K562 (cell line): Measurements from ENCODE around the gene DSC1. TPM values are rescaled to one million over a fixed set of nuclear protein-coding genes. Genes with fewer than 3 reads are reported as not detected.

Experiments used
- ATF7 ChIP-seq: fragments of 450-650 bp; IDR thresholded peaks from 2 replicates; pipeline ENCODE4 v1.7.1; 2014; ENCODE audit warnings: mild to moderate bottlenecking, moderate library complexity
- BDP1 ChIP-seq: IDR thresholded peaks from 3 replicates; pipeline ENCODE4 v1.6.1; 2011; ENCODE audit not compliant: insufficient read length, insufficient read depth
- CXXC5 ChIP-seq: fragments of 250-450 bp; sonication (Bioruptor Pico); IDR thresholded peaks from 2 replicates; pipeline ENCODE4 v1.8.0; 2022; ENCODE audit warnings: inconsistent platforms, mild to moderate bottlenecking, moderate library complexity
- GABPB2 ChIP-seq: fragments of 250-450 bp; sonication (Bioruptor Pico); conservative IDR thresholded peaks from 2 replicates; pipeline ENCODE4 v1.5.1; 2021; ENCODE audit warnings: mild to moderate bottlenecking
- HSF4 ChIP-seq: fragments of 250-450 bp; sonication (Bioruptor Pico); IDR thresholded peaks from 2 replicates; pipeline ENCODE4 v2.1.2; 2022; ENCODE audit warnings: mild to moderate bottlenecking, moderate library complexity, borderline replicate concordance
- KLF16 ChIP-seq: IDR thresholded peaks from 2 replicates; pipeline ENCODE4 v1.6.1; 2016; ENCODE audit warnings: antibody characterized with exemption
- ZNF124 ChIP-seq: sonication (generic); formaldehyde crosslinking; IDR thresholded peaks from 2 replicates; pipeline ENCODE4 v1.8.1; 2022; ENCODE audit warnings: missing genetic modification reagents
- ZNF408 ChIP-seq: fragments of 250-450 bp; sonication (Bioruptor Pico); IDR thresholded peaks from 2 replicates; pipeline ENCODE4 v1.4.0; 2020; ENCODE audit warnings: low read depth, mild to moderate bottlenecking, moderate library complexity
- polyA plus RNA-seq, 8 experiments: library from polyadenylated mRNA; depleted of rRNA in 4 of 8; stranded (reverse) in 5 of 8; unstranded in 3 of 8; fragments of >200 nt; fragmentation: Nextera tagmentation in 2 of 8; fragmentation: Illumina TruSeq in 1 of 8; extraction: Ambion mirVana in 2 of 8; extraction: Trizol in 1 of 8; gene quantifications; 2 replicates each; pipeline versions ENCODE4 v1.2.1 to v1.2.3, GENCODE V29; 2011 to 2014; ENCODE audit warnings: inconsistent platforms in 1 of 8, missing spikeins in 1 of 8
- total RNA-seq, 7 experiments: library from RNA; depleted of rRNA in 6 of 7; stranded (reverse); fragments of >200 nt in 6 of 7; fragmentation: Illumina TruSeq in 2 of 7; extraction: Trizol in 2 of 7; gene quantifications; 2 replicates each; pipeline versions ENCODE4 v1.2.1 to v1.2.3, GENCODE V29; 2011 to 2021; ENCODE audit warnings: low replicate concordance in 1 of 7
- TF ChIP-seq, protein P1 (sequence below), 2 experiments: fragments of 450-650 bp in 1 of 2; sonication (generic) in 1 of 2; formaldehyde crosslinking in 1 of 2; IDR thresholded peaks; 2 replicates each; pipeline versions ENCODE4 v1.7.1 to v1.9.0; 2016 to 2022; ENCODE audit warnings: inconsistent platforms in 1 of 2, mild to moderate bottlenecking in 1 of 2, missing genetic modification reagents in 1 of 2
- TF ChIP-seq, protein P2 (sequence below), 2 experiments: fragments of 150-350 bp in 1 of 2; IDR thresholded peaks; 2 replicates each; pipeline ENCODE4 v1.6.1; 2012 to 2016; ENCODE audit warnings: low read depth in 2 of 2, low read length in 2 of 2, mild to moderate bottlenecking in 1 of 2, moderate library complexity in 1 of 2

Gene DSC1
- total and polyA plus RNA-seq, 9 of the 15 experiments (the other 6 are each of a cell fraction or from before 2014, with no cell fraction given), result 0.04 to 0.07 (median 0.05) TPM; not detected in 4

DNA sequence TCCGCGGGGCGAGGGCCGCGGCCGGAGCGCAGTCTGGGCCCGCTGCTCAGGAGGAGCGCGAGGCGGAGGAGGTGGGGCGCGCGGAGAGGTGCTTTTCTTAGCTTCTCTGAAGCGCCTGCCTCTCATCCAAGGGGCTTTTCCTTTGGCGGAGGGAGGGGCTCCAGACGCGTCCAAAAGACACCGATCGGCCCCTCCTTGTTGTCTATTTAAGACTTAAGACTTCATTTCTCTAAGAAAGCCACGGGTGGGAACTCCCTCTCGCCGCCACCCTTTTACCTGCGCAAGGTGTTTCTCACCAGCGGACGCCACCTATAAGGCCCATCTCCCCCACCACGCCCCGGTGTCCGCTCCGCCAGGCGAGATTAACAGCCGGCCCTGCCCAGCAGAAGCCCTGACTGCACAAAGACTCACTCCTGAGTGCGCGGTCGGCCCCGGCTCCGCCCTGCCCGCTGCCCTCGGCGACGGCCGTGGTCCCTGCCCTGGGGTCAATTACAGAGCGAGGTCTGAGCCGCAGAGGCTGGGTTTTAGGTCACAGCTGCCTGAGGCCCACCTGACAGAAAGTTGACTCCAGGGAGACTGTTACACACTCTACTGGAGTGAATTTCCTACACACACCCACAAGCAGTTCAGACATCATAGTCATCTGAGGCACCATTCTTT is 60.5 kb downstream of the DSC1 start, which contains the start of gene DSC2 (continued):
- TF ChIP-seq BDP1 (no peak), KLF16 (no peak), GABPB2 (CRISPR knock-in tag) (no peak), CXXC5 (CRISPR knock-in tag) (peak; percentile 68), ZNF408 (CRISPR knock-in tag) (no peak), ZNF124 (CRISPR knock-in tag) (no peak), ATF7 (peak; percentile 28; the same call in 1 of the 2 replicates), HSF4 (CRISPR knock-in tag) (no peak)
- TF ChIP-seq, protein P1, sequence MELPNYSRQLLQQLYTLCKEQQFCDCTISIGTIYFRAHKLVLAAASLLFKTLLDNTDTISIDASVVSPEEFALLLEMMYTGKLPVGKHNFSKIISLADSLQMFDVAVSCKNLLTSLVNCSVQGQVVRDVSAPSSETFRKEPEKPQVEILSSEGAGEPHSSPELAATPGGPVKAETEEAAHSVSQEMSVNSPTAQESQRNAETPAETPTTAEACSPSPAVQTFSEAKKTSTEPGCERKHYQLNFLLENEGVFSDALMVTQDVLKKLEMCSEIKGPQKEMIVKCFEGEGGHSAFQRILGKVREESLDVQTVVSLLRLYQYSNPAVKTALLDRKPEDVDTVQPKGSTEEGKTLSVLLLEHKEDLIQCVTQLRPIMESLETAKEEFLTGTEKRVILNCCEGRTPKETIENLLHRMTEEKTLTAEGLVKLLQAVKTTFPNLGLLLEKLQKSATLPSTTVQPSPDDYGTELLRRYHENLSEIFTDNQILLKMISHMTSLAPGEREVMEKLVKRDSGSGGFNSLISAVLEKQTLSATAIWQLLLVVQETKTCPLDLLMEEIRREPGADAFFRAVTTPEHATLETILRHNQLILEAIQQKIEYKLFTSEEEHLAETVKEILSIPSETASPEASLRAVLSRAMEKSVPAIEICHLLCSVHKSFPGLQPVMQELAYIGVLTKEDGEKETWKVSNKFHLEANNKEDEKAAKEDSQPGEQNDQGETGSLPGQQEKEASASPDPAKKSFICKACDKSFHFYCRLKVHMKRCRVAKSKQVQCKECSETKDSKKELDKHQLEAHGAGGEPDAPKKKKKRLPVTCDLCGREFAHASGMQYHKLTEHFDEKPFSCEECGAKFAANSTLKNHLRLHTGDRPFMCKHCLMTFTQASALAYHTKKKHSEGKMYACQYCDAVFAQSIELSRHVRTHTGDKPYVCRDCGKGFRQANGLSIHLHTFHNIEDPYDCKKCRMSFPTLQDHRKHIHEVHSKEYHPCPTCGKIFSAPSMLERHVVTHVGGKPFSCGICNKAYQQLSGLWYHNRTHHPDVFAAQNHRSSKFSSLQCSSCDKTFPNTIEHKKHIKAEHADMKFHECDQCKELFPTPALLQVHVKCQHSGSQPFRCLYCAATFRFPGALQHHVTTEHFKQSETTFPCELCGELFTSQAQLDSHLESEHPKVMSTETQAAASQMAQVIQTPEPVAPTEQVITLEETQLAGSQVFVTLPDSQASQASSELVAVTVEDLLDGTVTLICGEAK (IDR thresholded peaks at IDR 0.05), result 0 out of 2 replicates have a peak, but pooled peaks have one; percentile 28
- TF ChIP-seq, protein P1 (CRISPR knock-in tag; IDR thresholded peaks at IDR 0.05), result no peak
- TF ChIP-seq, protein P2, sequence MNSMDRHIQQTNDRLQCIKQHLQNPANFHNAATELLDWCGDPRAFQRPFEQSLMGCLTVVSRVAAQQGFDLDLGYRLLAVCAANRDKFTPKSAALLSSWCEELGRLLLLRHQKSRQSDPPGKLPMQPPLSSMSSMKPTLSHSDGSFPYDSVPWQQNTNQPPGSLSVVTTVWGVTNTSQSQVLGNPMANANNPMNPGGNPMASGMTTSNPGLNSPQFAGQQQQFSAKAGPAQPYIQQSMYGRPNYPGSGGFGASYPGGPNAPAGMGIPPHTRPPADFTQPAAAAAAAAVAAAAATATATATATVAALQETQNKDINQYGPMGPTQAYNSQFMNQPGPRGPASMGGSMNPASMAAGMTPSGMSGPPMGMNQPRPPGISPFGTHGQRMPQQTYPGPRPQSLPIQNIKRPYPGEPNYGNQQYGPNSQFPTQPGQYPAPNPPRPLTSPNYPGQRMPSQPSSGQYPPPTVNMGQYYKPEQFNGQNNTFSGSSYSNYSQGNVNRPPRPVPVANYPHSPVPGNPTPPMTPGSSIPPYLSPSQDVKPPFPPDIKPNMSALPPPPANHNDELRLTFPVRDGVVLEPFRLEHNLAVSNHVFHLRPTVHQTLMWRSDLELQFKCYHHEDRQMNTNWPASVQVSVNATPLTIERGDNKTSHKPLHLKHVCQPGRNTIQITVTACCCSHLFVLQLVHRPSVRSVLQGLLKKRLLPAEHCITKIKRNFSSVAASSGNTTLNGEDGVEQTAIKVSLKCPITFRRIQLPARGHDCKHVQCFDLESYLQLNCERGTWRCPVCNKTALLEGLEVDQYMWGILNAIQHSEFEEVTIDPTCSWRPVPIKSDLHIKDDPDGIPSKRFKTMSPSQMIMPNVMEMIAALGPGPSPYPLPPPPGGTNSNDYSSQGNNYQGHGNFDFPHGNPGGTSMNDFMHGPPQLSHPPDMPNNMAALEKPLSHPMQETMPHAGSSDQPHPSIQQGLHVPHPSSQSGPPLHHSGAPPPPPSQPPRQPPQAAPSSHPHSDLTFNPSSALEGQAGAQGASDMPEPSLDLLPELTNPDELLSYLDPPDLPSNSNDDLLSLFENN (IDR thresholded peaks at IDR 0.05; ENCODE audit: low read depth in 2 of 2, low read length in 2 of 2), result peak in 1 of 2 experiments; percentile 20; a peak in 1 of 4 replicates
